Measurements from ENCODE around the gene PGA5.
"Not testable (repeated sequence)": the region's sequence is repeated elsewhere in the genome, so short reads cannot be mapped to it uniquely, and the experiment has no call there.

The PGA5 gene

DNA sequence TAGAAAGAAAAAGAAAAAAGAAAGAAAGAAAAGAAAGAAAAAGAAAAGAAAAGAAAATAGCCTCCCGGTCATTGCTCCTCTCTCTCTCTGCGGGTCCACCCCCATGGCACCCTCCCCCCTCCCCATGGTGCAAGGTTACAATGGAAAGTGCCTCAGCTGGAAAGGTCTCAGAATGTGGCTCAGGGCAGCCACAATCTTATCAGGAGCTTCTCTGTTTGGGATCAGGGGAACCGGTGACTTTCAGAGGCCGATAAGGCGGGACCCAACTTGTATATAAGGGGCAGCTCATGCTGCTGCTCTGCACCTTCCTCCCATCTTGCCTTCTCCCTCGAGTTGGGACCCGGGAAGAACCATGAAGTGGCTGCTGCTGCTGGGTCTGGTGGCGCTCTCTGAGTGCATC lies at the start of gene PGA5:
PGA5 (plus strand) TSS at position 301 of the 400 bp plus-strand sequence; CDS start at position 353, 52 bp downstream.
- not testable (repeated sequence) for DNase-seq

DNA sequence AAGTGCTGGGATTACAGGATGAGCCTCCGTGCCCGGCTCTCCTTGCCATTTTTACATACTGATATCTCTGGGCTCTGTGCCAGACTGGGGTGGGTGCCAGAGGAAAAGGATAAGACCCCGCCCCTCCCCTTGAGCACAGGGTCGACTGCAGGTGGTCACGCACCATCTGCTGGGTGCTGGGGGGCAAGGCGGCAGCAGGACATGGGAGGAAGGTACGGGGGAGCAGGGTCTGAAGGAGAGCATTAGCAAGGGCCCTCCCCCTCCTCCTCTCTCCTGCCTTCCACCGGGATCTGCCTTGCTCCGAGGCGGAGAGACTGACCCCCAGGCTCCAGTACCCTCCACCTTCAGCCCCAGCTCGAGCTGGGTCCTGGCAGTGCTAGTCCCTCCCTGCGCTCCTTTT lies 47.4 kb upstream of the PGA5 start:
- no peak for DNase-seq

DNA sequence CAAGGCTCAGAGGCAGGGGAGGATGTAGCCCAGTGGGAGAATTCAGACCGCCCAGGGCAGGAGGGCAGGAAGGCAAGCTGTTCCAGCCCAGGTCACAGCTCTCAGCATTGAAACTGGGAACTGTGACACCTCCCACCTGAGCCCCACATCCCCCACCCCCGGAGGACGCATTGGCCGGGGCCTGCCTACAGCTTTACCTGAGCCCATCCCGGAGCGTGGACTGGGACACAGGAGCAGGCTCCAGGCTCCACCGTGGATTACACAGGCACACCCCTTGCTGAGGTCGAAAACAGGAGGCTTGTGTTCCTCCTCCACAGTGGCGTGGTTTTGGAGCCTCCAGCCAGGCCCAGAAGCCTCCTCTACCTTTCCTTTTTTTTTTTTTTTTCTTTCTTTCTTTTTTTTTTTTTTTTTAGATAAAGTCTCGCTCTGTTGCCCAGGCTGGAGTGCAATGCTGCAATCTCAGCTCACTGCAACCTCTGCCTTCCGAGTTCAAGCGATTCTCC lies 46.8 kb upstream of the PGA5 start:
- no peak for DNase-seq

DNA sequence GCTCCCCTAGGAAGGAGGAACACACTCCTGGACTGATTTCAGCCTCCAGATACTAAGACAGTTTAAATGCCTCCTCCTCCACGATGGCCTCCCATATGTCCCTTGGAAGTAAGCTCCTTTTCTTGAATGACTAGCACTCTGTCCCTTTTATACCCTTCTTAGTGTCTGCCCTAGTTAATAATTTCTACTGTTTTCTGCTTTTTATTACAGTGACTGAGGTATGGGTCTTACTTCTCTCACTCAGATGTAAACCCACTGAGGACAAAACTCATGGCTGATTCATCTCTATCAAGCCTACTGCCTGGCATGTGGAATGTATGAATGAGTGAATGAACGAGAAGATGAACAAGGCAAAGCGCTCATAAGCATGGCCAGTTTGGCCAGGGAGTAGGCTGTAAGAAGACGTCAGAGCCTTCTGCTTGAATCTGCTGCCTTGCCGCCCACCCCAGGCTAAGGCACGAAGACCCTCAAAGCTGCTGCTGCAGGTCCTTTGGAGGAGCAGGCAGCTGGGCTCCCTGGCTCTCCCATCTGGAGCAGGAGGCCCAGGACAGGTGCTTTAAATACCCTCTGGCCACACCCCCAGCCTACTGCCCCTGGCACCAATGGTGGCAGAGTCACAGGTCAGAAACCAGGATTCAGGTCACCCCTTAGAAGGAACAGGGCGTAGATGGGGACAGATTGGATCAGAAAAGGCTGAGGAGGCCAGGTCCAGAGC lies 45.8 kb upstream of the PGA5 start:
- no peak for DNase-seq

DNA sequence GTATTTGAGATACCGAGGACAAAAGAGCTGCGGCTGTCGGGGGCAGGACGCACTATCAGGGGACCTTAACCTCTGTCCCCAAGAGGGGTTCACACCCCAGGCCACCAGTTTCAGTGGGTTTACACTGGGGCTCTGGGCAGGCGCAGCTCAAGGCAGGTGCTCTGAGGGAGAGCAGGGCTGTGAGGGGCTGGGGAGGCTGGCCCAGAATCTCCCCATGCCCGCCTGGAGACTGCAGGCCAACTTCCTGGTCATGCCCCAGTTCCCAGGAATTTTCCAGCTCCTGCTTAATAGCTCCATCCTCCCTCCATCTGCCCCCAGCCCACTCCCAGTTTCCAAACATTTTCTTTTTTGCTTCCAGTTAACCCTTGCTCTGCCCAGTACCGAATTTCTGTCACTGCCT lies 45.3 kb upstream of the PGA5 start:
- DNase-seq = no peak

DNA sequence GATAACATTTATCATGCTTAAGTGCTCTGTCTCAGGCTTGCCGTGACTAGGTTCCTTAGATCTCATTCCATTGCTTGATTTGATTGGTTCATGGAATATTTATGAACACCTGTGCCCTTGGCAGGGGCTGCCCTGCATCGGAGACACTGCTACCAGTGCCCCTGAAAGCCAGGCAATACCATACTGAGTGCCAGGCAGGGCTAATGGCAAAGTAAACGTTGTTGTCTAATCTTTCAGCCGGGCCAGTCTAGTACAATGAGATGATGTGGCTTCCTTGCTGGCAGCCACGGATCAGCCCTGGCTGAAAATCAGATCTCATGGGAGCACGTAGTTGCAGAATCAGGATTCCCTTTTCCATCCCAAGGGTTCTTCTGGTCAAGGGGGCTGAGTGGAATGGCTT lies 42.6 kb upstream of the PGA5 start:
- no peak for DNase-seq

DNA sequence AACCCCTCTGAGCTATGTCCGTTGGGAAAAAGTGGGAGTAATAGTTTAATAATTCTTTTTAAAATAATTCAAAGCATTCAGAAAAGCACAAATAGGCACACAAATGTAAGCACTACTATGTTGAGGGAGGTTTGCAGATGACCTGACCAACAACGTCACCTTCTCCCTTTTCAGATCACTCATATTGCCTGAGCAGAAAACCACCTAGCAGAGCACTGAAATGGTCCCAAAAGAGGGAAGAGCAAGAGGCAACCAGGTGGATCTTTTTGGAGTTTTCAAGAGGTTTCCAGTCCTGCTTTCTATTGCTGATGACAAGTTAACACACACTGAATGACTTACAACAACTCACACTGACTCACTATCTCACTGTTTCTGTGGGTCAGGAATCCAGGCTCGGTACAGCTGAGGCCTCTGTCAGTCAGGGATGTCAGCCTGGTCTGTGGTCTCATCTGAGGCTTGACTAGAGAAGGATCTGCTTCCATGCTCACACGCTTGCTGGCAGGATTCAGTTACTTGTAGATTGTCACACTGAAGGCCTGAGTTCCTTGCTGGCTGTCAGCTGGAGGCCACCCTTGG lies 41.9 kb upstream of the PGA5 start:
- no peak for DNase-seq

DNA sequence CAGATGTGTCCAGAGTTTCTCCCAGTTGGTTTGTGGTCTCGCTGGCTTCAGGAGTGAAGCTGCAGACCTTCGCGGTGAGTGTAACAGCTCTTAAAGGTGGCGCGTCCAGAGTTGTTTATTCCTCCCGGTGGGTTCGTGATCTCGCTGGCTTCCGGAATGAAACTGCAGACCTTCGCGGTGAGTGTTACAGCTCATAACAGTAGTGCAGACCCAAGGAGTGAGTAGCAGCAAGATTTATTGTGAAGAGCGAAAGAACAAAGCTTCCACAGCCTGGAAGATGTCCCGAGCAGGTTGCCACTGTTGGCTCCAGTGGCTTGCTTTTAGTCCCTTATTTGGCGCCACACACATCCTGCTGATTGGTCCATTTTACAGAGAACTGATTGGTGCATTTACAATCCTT lies 39.5 kb upstream of the PGA5 start:
- no peak for DNase-seq

DNA sequence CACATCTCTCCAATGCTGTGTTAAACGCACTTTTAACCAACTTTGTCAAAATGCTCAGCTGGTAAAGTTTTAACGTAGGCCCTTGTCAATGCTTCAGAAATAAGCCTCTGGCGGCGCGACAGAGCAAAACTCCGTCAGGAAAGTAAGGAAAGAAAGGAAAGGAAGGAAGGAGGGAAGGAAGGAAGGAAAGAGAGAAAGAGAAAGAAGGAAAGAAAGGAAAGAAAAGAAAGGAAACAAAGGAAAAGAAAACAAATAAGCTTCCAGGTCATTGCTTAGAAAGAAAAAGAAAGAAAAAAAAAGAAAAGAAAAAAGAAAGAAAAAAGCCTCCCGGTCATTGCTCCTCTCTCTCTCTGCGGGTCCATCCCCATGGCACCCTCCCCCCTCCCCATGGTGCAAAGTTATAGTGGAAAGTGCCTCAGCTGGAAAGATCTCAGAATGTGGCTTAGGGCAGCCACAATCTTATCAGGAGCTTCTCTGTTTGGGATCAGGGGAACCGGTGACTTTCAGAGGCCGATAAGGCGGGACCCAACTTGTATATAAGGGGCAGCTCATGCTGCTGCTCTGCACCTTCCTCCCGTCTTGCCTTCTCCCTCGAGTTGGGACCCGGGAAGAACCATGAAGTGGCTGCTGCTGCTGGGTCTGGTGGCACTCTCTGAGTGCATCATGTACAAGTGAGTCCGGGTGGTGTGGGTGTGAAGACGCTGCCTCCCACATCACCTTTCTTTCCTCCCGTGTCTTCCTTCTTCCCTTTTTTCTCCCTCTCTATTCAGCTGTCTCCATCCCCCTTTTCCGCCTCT lies 37.8 kb upstream of the PGA5 start, which contains the start of gene PGA3:
PGA3 (plus strand) TSS at position 566 of the 797 bp plus-strand sequence; CDS start at position 616, 50 bp downstream.
- not testable (repeated sequence) for DNase-seq

DNA sequence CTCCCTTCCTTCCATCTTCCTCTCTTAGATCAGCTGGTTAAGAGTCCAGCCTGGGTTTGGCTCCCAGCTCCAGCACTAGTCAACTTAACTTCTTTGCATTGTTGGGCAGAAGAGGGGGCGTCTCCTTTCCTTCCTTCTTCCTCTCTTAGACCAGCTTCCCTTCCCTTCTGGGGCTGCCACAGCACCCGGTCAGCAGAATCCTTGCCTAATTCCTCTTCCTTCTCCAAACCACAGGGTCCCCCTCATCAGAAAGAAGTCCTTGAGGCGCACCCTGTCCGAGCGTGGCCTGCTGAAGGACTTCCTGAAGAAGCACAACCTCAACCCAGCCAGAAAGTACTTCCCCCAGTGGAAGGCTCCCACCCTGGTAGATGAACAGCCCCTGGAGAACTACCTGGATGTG lies 37.1 kb upstream of the PGA5 start:
- not testable (repeated sequence) for DNase-seq

DNA sequence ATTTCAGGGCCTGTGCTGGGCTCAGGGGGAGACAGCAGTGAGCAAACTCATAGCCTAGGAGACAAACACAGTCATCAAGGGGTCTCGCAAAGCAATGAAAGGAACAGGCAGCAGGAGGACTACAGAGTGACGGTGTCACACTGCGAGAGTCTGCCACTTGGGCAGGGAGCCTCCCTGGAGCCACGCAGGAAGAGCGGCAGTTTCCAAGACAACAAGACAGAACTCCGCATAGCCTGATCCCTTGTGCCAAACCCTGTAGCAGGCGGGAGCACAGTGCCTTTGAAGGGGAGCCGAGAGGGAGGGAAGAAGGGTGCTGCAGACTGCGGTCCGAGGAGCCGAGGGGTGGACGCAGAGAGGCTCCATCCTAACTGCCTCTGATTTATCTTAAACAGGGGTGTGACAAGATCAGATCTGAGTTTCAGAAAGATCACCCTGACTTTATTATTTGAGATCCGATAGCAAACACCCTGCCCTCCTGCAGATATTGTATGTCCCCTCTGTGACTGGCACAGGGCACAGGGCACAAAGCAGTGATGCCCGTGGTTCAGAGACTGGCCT lies 36.4 kb upstream of the PGA5 start:
- DNase-seq = not testable (repeated sequence)

DNA sequence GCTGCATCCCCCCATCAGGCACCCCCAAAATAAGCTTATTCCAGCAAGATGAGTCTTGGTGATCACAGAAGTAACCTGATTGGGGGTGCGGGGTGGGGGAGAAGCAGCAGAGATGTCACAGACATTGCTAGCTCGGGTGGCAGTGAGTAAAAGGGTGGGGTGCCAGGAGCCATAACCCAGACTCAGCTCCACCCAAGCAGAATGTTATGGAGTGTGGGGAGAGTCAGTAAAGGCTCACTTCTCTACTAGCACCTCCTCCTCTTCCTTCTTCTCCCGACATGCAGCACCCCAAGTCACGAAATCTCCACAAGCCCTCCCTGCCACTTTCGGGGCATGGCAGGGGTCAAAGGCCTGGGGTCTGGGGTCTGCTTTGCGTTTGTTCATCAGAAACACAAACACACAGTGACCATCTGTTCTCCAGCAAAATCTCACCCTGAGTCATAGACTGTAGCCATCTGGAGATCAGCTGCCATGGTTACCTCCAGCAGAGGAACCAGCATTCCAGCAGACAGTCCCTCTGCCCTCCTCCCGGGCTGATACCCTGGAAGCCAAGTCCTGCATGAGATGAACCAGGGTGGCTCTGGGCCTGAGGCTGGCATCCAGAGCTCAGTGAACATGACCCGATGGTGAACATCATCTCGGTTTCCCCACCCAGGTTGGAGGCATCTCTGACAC lies 33.2 kb upstream of the PGA5 start:
- DNase-seq = not testable (repeated sequence)

DNA sequence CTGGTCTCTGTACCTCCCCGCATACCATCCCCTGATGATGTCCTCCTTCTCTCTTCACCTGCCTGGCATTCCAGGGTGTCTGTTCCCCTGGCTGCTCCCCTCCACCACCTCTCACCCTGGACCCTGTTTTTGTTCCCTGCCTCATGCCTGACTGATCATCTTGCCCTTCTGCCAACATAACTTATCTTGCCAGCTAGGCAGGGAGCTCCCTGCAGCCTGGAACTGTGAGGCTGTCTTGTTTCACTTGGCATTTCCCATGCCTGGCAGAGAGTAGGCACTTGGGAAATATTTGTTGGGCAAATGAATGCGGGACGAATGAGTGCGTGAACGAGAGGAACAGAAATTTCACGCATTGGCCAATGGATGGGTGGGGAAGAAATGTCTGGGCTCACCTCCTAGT lies 30.3 kb upstream of the PGA5 start:
- not testable (repeated sequence) for DNase-seq

DNA sequence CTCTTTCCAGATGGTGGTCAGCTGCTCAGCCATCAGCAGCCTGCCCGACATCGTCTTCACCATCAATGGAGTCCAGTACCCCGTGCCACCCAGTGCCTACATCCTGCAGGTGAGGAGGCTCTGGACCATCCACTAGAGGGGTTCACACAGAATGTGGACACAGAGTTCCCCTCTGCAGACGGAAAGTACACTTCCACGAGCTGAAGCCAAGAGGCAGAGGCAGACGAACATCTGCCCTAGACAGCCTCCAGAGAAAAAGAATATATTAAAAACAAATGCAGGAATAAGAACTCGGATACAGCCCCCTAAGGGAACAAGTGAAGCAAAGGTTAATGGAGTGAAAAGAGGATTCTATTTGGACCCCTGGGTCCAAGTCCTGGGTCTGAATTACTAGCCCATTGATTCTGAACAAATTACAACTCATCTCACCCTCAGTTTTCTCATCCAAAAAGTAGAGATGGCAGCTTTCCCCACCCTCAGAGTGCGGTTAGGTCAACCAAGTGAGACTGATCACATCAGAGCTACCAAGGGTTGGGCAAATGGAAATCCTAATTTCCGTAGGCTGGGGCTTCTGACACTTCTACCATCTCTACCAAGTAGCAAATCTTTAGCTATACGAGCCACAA lies 29.5 kb upstream of the PGA5 start:
- DNase-seq = not testable (repeated sequence)

DNA sequence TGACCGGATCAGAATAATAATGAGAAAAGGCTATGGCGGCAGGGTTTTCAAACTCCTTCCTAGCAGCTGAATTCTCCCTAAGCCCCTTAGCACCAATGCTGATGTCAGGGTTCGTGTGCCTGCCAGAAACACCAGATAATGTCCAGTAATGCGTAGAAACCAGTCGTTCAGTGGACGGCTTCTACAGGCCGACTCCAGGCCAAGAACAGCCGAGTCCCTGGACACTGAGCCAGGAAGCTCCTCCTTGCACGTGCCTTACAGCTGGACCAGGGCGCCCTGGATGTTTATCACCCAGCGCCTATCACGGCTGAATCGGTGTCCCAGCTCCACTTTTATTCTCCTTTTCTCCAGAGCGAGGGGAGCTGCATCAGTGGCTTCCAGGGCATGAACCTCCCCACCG lies 28.8 kb upstream of the PGA5 start:
- not testable (repeated sequence) for DNase-seq

DNA sequence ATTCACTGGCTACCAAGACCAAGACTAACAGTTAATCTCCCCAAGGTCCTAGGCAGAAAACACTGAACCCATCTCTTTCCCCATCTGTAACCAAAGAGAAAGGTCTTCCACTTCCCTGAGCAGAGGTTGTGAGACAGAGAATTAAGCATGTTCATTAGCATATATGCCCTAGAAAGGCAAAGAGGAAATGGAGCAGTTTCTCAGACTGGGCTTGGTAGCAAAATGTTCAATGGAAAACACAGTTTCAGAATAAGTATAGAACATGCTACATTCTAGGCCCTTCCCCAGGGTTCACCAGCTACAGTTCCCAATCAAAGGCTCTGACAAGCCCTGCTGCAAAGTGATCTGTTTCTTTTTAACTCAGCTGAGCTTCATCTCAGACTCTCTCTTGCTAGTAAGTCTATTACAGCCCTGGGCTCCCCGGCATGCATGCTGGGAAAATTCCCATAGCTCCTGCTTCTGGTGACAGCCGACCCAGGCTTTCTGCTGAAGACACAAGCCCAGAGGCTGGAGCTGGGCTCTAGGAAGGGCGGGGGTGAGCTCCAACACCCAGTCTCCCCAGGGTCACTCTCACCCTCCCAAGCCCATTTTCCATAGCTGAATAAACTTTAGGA lies 27.2 kb upstream of the PGA5 start:
- not testable (repeated sequence) for DNase-seq

DNA sequence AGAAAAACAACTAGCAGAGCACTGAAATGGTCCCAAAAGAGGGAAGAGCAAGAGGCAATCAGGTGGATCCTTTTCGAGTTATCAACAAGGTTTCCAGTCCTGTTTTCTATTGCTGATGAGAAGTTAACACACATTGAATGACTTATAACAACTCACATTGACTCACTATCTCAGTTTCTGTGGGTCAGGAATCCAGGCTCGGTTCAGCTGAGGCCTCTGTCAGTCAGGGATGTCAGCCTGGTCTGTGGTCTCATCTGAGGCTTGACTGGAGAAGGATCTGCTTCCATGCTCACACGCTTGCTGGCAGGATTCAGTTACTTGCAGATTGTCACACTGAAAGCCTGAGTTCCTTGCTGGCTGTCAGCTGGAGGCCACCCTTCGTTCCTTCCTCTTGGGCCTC lies 22.7 kb upstream of the PGA5 start:
- not testable (repeated sequence) for DNase-seq

DNA sequence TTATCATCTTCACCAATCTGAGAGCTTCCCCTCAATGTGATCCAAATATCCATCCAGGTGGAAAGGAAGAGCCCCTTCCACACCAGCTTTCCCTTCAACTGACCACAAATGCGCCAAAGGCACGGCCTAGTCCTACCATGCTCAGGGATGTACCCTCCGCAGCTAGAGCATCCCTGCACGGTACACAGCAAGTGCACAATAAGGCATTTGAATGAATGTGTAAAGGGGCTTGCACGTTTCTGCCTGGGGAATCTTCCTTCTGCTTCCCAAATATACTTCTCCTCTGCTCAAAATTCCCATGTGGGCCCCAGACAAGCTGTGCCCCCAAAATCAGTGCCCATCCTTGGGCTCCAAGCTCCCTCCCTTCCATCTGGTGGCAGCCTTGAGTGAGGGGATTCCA lies 22.0 kb upstream of the PGA5 start:
- DNase-seq = not testable (repeated sequence)

DNA sequence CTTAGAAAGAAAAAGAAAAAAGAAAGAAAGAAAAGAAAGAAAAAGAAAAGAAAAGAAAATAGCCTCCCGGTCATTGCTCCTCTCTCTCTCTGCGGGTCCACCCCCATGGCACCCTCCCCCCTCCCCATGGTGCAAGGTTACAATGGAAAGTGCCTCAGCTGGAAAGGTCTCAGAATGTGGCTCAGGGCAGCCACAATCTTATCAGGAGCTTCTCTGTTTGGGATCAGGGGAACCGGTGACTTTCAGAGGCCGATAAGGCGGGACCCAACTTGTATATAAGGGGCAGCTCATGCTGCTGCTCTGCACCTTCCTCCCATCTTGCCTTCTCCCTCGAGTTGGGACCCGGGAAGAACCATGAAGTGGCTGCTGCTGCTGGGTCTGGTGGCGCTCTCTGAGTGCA lies 18.9 kb upstream of the PGA5 start, which contains the start of gene PGA4:
PGA4 (plus strand) TSS at position 301 of the 400 bp plus-strand sequence; CDS start at position 355, 54 bp downstream.
- DNase-seq = not testable (repeated sequence)

DNA sequence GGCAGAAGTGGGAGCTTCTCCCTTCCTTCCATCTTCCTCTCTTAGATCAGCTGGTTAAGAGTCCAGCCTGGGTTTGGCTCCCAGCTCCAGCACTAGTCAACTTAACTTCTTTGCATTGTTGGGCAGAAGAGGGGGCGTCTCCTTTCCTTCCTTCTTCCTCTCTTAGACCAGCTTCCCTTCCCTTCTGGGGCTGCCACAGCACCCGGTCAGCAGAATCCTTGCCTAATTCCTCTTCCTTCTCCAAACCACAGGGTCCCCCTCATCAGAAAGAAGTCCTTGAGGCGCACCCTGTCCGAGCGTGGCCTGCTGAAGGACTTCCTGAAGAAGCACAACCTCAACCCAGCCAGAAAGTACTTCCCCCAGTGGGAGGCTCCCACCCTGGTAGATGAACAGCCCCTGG lies 18.3 kb upstream of the PGA5 start:
- DNase-seq = not testable (repeated sequence)

DNA sequence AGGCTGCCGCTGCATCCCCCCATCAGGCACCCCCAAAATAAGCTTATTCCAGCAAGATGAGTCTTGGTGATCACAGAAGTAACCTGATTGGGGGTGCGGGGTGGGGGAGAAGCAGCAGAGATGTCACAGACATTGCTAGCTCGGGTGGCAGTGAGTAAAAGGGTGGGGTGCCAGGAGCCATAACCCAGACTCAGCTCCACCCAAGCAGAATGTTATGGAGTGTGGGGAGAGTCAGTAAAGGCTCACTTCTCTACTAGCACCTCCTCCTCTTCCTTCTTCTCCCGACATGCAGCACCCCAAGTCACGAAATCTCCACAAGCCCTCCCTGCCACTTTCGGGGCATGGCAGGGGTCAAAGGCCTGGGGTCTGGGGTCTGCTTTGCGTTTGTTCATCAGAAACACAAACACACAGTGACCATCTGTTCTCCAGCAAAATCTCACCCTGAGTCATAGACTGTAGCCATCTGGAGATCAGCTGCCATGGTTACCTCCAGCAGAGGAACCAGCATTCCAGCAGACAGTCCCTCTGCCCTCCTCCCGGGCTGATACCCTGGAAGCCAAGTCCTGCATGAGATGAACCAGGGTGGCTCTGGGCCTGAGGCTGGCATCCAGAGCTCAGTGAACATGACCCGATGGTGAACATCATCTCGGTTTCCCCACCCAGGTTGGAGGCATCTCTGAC lies 14.4 kb upstream of the PGA5 start:
- DNase-seq = not testable (repeated sequence)
